K562 (cell line): Measurements from ENCODE around the gene RADX. TPM values are rescaled to one million over a fixed set of nuclear protein-coding genes. Genes with fewer than 3 reads are reported as not detected.
"Not testable (repeated sequence)": the region's sequence is repeated elsewhere in the genome, so short reads cannot be mapped to it uniquely, and the experiment has no call there.

Source experiments
- ATAC-seq: fragments of 200-7000 bp; cut with Tn5 transposase; 3 replicates; pipeline ENCODE4 v1.9.1; 2020; ENCODE audit warnings: moderate library complexity
- BruUV-seq: library from RNA; stranded (reverse); fragments of 400-500 nt; replicated peaks from 2 replicates; lab custom pipeline; 2021; lab: Mats Ljungman, UMichigan
- CTCF ChIA-PET: fragments of 300-600 bp; formaldehyde crosslinking; extraction: SDS; loops from one replicate; lab custom pipeline; 2021; ENCODE audit warnings: low intra/inter-chr PET ratio; lab: Yijun Ruan, JAX
- POLR2A ChIA-PET: fragments of 300-600, 350-650 bp; sonication (Branson Sonifier 250); formaldehyde crosslinking; extraction: SDS; loops from one replicate; lab custom pipeline; 2021; ENCODE audit warnings: antibody characterized with exemption, inconsistent platforms; lab: Yijun Ruan, JAX
- DNase-seq, 4 experiments: peaks; one replicate each; pipeline versions ENCODE4 v3.0.0 to v3.0.0-alpha.2; 2011 to 2018; ENCODE audit warnings: low spot score in 3 of 4, mixed read lengths in 3 of 4; ENCODE audit errors: extremely low read depth in 1 of 4
- FAIRE-seq: peaks from 2 replicates; lab custom pipeline; 2011; peaks lifted over from hg19 to GRCh38; lab: Jason Lieb, UNC
- H2AFZ ChIP-seq: 2 replicates; pipeline ENCODE4 v1.6.0; 2011; ENCODE audit warnings: low read depth, low read length, control low read depth, inconsistent platforms
- H3K27ac ChIP-seq: fragments of 200-600 bp; 3 replicates; pipeline ENCODE4 v1.8.0; 2011; ENCODE audit warnings: low read depth, mild to moderate bottlenecking, control low read depth, inconsistent platforms, low read length, moderate library complexity, mixed read lengths; ENCODE audit errors: extremely low read depth
- H3K27me3 ChIP-seq, 2 experiments: fragments of 300-600 bp in 1 of 2; 2 replicates in 1 of 2; 3 replicates in 1 of 2; pipeline versions ENCODE4 v1.6.0 to v1.8.0; 2011; ENCODE audit warnings: inconsistent platforms in 2 of 2, low read length in 2 of 2, mild to moderate bottlenecking in 1 of 2, mixed read lengths in 1 of 2, moderate library complexity in 1 of 2; ENCODE audit not compliant: control insufficient read depth in 2 of 2, insufficient read depth in 2 of 2
- H3K36me3 ChIP-seq: fragments of 300-600 bp; 3 replicates; pipeline ENCODE4 v1.8.0; 2011; ENCODE audit warnings: mild to moderate bottlenecking, low read length, inconsistent platforms; ENCODE audit not compliant: control insufficient read depth, insufficient read depth
- H3K4me1 ChIP-seq, 2 experiments: fragments of 200-600 bp in 1 of 2; replicated peaks in 1 of 2; 2 replicates in 1 of 2; 3 replicates in 1 of 2; pipeline versions ENCODE4 v1.5.1 to v1.8.0; 2011; ENCODE audit warnings: inconsistent platforms in 2 of 2, low read length in 2 of 2, mild to moderate bottlenecking in 1 of 2, mixed read lengths in 1 of 2, moderate library complexity in 1 of 2; ENCODE audit not compliant: control insufficient read depth in 2 of 2, insufficient read depth in 2 of 2
- H3K4me2 ChIP-seq: 2 replicates; pipeline ENCODE4 v1.6.1; 2011; ENCODE audit warnings: low read length, control low read depth, inconsistent platforms, mixed read lengths; ENCODE audit not compliant: insufficient read depth
- H3K4me3 ChIP-seq: fragments of 200-600 bp; sonication (generic), shearing (Covaris generic); 2 replicates; pipeline ENCODE4 v1.5.1; 2016; ENCODE audit warnings: control low read depth, inconsistent platforms
- H3K79me2 ChIP-seq: fragments of 200-600 bp; 3 replicates; pipeline ENCODE4 v1.8.0; 2011; ENCODE audit warnings: low read length, inconsistent platforms; ENCODE audit not compliant: control insufficient read depth, insufficient read depth
- H3K9ac ChIP-seq, 2 experiments: 2 replicates each; pipeline versions ENCODE4 v1.6.0 to v1.6.1; 2011; ENCODE audit warnings: low read depth in 2 of 2, low read length in 2 of 2, control low read depth in 1 of 2, inconsistent platforms in 1 of 2, mild to moderate bottlenecking in 1 of 2, mixed read lengths in 1 of 2; ENCODE audit not compliant: insufficient read depth in 1 of 2
- H3K9me1 ChIP-seq: one replicate; pipeline ENCODE4 v1.6.0; 2011; ENCODE audit warnings: inconsistent platforms, mild to moderate bottlenecking, low read length, moderate library complexity; ENCODE audit not compliant: control insufficient read depth, insufficient read depth
- H3K9me3 ChIP-seq: replicated peaks from 2 replicates; pipeline ENCODE4 v1.5.1; 2011; ENCODE audit warnings: low read depth, low read length, inconsistent platforms; ENCODE audit not compliant: control insufficient read depth, insufficient read depth
- H4K20me1 ChIP-seq: replicated peaks from 2 replicates; pipeline ENCODE4 v1.6.1; 2011; ENCODE audit warnings: low read length, inconsistent platforms, mixed read lengths; ENCODE audit not compliant: control insufficient read depth, insufficient read depth
- CBFA2T3 ChIP-seq: fragments of 450-650 bp; IDR thresholded peaks from 2 replicates; pipeline ENCODE4 v1.6.1; 2017
- WGBS: fragments of 100-300 bp; shearing (Covaris generic); methylation state at CpG from one replicate; pipeline ENCODE4 v1.1.6; 2016; ENCODE audit warnings: low coverage, mixed read lengths; ENCODE audit not compliant: insufficient coverage; ENCODE audit errors: missing lambda C conversion rate; 5-methylcytosine and 5-hydroxymethylcytosine counted together
- in situ Hi-C: fragments of 300-500 bp; cut with MboI; formaldehyde crosslinking; loops from 4 replicates; pipeline ENCODE4 v1.15.0; 2018; ENCODE audit warnings: inconsistent platforms, mixed read lengths
- intact Hi-C: fragments of 100-400 bp; cut with micrococcal nuclease; formaldehyde crosslinking; loops from 2 replicates; pipeline ENCODE4 v1.14.2; 2022
- polyA plus RNA-seq, 8 experiments: library from polyadenylated mRNA; depleted of rRNA in 4 of 8; stranded (reverse) in 5 of 8; unstranded in 3 of 8; fragments of >200 nt; fragmentation: Nextera tagmentation in 2 of 8; fragmentation: Illumina TruSeq in 1 of 8; extraction: Ambion mirVana in 2 of 8; extraction: Trizol in 1 of 8; gene quantifications; 2 replicates each; pipeline versions ENCODE4 v1.2.1 to v1.2.3, GENCODE V29; 2011 to 2014; ENCODE audit warnings: inconsistent platforms in 1 of 8, missing spikeins in 1 of 8
- total RNA-seq, 7 experiments: library from RNA; depleted of rRNA in 6 of 7; stranded (reverse); fragments of >200 nt in 6 of 7; fragmentation: Illumina TruSeq in 2 of 7; extraction: Trizol in 2 of 7; gene quantifications; 2 replicates each; pipeline versions ENCODE4 v1.2.1 to v1.2.3, GENCODE V29; 2011 to 2021; ENCODE audit warnings: low replicate concordance in 1 of 7
- TF ChIP-seq, protein P1 (sequence below): IDR thresholded peaks from 3 replicates; pipeline ENCODE4 v1.6.1; 2011; ENCODE audit warnings: borderline replicate concordance, mild to moderate bottlenecking; ENCODE audit not compliant: insufficient read length, insufficient read depth
- TF ChIP-seq, protein P2 (sequence below): sonication (generic); formaldehyde crosslinking; IDR thresholded peaks from 2 replicates; pipeline ENCODE4 v1.9.0; 2022; ENCODE audit warnings: mild to moderate bottlenecking, missing genetic modification reagents

Gene RADX
- total and polyA plus RNA-seq, 9 of the 15 experiments (the other 6 are each of a cell fraction or from before 2014, with no cell fraction given), result 0.03 to 0.40 (median 0.12) TPM; not detected in 1

DNA sequence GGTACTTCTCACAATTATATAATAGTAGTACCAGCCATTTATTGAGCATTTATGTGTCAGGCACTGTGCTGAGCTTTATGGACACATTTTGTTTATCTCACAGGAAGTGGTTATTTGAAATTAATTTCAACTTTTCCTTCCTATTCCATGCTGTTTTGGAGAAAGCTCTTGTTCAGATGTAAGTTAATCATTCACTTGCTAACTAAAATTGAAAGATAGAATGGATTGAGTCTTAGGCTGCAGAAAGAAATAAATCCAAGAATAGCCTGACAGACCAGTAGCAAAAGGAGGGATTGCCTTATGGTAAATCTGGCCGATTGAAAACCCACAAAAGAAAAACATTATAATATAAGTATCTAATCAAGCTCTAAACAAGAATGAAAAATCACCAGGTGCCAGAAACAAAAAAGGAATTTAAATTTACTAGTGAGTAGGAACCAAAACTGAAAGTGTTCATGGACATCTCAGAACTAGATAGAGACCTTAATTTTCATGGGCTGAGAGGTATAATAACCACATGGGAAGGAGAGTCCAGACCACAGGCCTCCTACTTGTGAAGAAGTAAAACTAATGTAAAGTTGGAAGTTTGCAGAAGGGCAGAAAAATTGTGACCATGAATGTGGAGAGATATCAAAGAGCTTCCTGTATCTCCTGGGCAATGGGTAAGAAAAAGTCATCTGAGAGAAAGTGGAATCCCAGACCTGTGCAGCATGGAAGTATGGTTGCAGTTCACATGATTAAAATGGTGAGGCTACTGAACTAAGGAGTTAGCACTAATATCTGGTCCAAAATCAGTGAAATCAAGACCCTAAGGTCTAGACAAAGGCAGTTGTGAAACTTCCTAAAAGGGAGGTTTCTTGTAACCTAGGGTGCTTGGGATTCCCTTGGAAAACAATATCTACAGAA, 38.0 kb downstream of the RADX start (continued):
- TF ChIP-seq, protein P1, sequence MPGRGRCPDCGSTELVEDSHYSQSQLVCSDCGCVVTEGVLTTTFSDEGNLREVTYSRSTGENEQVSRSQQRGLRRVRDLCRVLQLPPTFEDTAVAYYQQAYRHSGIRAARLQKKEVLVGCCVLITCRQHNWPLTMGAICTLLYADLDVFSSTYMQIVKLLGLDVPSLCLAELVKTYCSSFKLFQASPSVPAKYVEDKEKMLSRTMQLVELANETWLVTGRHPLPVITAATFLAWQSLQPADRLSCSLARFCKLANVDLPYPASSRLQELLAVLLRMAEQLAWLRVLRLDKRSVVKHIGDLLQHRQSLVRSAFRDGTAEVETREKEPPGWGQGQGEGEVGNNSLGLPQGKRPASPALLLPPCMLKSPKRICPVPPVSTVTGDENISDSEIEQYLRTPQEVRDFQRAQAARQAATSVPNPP, result no peak
- no peak for TF ChIP-seq CBFA2T3
- TF ChIP-seq, protein P2, sequence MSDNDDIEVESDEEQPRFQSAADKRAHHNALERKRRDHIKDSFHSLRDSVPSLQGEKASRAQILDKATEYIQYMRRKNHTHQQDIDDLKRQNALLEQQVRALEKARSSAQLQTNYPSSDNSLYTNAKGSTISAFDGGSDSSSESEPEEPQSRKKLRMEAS (CRISPR knock-in tag), result no peak

DNA sequence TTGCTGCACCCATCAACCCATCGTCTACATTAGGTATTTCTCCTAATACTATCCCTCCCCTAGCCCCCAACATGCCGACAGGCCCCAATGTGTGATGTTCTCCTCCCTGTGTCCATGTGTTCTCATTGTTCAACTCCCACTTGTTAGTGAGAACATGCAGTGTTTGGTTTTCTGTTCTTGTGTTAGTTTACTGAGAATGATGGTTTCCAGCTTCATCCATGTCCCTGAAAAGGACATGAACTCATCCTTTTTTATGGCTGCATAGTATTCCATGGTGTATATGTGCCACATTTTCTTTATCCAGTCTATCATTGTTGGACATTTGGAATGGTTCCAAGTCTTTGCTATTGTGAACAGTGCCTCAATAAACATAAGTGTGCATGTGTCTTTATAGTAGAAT, 41.8 kb downstream of the RADX start:
- not testable (repeated sequence) for BruUV-seq, DNase-seq
- WGBS, result 5% methylated on average over 2 of the region's 2 CpGs

More for the DNA sequence above, 41.8 kb downstream of the RADX start:
- H3K27ac ChIP-seq, in situ Hi-C loops, ATAC-seq, H3K9me1 ChIP-seq, H3K9ac ChIP-seq, POLR2A ChIA-PET, H2AFZ ChIP-seq, FAIRE-seq, H3K36me3 ChIP-seq, H3K4me2 ChIP-seq, intact Hi-C loops, H3K9me3 ChIP-seq, H3K4me1 ChIP-seq, H4K20me1 ChIP-seq, H3K4me3 ChIP-seq, H3K27me3 ChIP-seq, CTCF ChIA-PET, H3K79me2 ChIP-seq: not testable (repeated sequence)
